K562 (cell line): ENCODE results near the gene HP. TPM values are rescaled to one million over a fixed set of nuclear protein-coding genes. Genes with fewer than 3 reads are reported as not detected.

Source experiments
- polyA plus RNA-seq, 8 experiments: library from polyadenylated mRNA; depleted of rRNA in 4 of 8; stranded (reverse) in 5 of 8; unstranded in 3 of 8; fragments of >200 nt; fragmentation: Nextera tagmentation in 2 of 8; fragmentation: Illumina TruSeq in 1 of 8; extraction: Ambion mirVana in 2 of 8; extraction: Trizol in 1 of 8; gene quantifications; 2 replicates each; pipeline versions ENCODE4 v1.2.1 to v1.2.3, GENCODE V29; 2011 to 2014; ENCODE audit warnings: inconsistent platforms in 1 of 8, missing spikeins in 1 of 8
- total RNA-seq, 7 experiments: library from RNA; depleted of rRNA in 6 of 7; stranded (reverse); fragments of >200 nt in 6 of 7; fragmentation: Illumina TruSeq in 2 of 7; extraction: Trizol in 2 of 7; gene quantifications; 2 replicates each; pipeline versions ENCODE4 v1.2.1 to v1.2.3, GENCODE V29; 2011 to 2021; ENCODE audit warnings: low replicate concordance in 1 of 7
- TF ChIP-seq, protein P1 (sequence below): fragments of 200-600 bp; sonication (generic); IDR thresholded peaks from one replicate; pipeline ENCODE4 v1.6.1; 2012; ENCODE audit warnings: mild to moderate bottlenecking, low read depth, low read length, inconsistent platforms

Gene HP
- total and polyA plus RNA-seq, 9 of the 15 experiments (the other 6 are each of a cell fraction or from before 2014, with no cell fraction given) = 0.04 to 8.7 TPM; not detected in 7

DNA sequence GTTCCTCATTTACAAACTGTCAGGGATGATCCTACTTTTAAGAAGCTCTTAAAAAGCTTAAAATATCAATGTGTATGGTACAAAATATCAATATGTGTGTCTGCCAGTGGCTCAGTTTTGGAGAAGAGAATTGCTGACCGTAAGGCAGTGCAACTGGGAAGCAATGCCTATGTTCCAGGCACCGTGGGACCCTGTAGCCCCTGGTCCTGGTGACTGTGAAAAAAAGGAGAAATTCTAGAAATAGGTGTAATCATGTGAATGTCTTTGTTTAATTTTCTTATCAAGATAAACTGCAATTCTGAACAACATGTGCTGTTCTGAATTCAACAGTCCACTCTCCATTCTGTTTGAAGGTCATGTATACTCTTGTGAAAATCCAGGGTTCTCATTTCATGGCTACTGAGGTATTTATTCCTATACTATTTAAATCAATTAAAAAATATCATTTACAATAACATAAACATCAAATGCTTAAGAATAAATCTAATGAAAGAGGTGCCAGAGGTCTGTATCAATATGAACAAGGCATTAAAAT lies 9.4 kb upstream of the HP start (continued):
- TF ChIP-seq, protein P1, sequence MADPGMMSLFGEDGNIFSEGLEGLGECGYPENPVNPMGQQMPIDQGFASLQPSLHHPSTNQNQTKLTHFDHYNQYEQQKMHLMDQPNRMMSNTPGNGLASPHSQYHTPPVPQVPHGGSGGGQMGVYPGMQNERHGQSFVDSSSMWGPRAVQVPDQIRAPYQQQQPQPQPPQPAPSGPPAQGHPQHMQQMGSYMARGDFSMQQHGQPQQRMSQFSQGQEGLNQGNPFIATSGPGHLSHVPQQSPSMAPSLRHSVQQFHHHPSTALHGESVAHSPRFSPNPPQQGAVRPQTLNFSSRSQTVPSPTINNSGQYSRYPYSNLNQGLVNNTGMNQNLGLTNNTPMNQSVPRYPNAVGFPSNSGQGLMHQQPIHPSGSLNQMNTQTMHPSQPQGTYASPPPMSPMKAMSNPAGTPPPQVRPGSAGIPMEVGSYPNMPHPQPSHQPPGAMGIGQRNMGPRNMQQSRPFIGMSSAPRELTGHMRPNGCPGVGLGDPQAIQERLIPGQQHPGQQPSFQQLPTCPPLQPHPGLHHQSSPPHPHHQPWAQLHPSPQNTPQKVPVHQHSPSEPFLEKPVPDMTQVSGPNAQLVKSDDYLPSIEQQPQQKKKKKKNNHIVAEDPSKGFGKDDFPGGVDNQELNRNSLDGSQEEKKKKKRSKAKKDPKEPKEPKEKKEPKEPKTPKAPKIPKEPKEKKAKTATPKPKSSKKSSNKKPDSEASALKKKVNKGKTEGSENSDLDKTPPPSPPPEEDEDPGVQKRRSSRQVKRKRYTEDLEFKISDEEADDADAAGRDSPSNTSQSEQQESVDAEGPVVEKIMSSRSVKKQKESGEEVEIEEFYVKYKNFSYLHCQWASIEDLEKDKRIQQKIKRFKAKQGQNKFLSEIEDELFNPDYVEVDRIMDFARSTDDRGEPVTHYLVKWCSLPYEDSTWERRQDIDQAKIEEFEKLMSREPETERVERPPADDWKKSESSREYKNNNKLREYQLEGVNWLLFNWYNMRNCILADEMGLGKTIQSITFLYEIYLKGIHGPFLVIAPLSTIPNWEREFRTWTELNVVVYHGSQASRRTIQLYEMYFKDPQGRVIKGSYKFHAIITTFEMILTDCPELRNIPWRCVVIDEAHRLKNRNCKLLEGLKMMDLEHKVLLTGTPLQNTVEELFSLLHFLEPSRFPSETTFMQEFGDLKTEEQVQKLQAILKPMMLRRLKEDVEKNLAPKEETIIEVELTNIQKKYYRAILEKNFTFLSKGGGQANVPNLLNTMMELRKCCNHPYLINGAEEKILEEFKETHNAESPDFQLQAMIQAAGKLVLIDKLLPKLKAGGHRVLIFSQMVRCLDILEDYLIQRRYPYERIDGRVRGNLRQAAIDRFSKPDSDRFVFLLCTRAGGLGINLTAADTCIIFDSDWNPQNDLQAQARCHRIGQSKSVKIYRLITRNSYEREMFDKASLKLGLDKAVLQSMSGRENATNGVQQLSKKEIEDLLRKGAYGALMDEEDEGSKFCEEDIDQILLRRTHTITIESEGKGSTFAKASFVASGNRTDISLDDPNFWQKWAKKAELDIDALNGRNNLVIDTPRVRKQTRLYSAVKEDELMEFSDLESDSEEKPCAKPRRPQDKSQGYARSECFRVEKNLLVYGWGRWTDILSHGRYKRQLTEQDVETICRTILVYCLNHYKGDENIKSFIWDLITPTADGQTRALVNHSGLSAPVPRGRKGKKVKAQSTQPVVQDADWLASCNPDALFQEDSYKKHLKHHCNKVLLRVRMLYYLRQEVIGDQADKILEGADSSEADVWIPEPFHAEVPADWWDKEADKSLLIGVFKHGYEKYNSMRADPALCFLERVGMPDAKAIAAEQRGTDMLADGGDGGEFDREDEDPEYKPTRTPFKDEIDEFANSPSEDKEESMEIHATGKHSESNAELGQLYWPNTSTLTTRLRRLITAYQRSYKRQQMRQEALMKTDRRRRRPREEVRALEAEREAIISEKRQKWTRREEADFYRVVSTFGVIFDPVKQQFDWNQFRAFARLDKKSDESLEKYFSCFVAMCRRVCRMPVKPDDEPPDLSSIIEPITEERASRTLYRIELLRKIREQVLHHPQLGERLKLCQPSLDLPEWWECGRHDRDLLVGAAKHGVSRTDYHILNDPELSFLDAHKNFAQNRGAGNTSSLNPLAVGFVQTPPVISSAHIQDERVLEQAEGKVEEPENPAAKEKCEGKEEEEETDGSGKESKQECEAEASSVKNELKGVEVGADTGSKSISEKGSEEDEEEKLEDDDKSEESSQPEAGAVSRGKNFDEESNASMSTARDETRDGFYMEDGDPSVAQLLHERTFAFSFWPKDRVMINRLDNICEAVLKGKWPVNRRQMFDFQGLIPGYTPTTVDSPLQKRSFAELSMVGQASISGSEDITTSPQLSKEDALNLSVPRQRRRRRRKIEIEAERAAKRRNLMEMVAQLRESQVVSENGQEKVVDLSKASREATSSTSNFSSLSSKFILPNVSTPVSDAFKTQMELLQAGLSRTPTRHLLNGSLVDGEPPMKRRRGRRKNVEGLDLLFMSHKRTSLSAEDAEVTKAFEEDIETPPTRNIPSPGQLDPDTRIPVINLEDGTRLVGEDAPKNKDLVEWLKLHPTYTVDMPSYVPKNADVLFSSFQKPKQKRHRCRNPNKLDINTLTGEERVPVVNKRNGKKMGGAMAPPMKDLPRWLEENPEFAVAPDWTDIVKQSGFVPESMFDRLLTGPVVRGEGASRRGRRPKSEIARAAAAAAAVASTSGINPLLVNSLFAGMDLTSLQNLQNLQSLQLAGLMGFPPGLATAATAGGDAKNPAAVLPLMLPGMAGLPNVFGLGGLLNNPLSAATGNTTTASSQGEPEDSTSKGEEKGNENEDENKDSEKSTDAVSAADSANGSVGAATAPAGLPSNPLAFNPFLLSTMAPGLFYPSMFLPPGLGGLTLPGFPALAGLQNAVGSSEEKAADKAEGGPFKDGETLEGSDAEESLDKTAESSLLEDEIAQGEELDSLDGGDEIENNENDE = no peak
- TF ChIP-seq, all 486 proteins: peak for 0
